Nucleus accumbens (tissue), 56 donors: ENCODE data around the gene SLC27A2.

Experiments used
- DNase-seq, 56 donors: peaks; one replicate each; lab custom pipeline; 2025; lab: John Stamatoyannopoulos, UW

SLC27A2 gene

DNA sequence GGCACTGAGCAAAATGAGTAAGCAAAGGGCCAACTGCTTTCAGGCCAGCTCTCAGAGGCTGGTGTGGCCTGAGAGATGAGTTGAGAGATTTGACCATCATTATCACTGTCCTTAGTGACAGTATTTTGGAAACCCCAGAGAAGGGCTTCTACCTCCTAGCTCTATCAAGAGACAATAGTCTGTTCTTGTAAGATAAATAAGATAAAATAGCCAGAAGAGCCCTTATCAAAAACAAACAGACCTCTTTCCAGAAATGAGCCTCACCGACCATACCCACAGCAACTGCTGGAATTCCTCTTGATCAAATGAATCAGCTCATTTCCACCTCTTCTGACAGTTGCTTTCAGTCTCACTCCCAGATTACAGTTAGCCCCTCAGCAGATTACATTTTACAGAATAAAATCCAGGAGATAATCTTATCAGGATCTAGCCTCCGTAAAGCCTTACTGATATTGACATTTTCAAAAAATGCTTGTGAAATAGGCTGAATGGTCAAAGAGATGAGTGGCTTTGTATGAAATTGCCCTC lies 79.0 kb downstream of the SLC27A2 start:
- DNase-seq = no peak

GRCh38 chr15:50261981-50262380 lies 80.0 kb downstream of the SLC27A2 start:
- no peak for DNase-seq

- DNase-seq = no peak
These were observed 80.5 kb downstream of the SLC27A2 start for GRCh38 chr15:50262533-50262932.

- DNase-seq = no peak
These were observed 83.6 kb downstream of the SLC27A2 start, which contains the start of gene HDC for GRCh38 chr15:50265620-50266019. Gene HDC (minus strand): TSS chr15:50265726. CDS start chr15:50265623, 103 bp downstream.

DNA sequence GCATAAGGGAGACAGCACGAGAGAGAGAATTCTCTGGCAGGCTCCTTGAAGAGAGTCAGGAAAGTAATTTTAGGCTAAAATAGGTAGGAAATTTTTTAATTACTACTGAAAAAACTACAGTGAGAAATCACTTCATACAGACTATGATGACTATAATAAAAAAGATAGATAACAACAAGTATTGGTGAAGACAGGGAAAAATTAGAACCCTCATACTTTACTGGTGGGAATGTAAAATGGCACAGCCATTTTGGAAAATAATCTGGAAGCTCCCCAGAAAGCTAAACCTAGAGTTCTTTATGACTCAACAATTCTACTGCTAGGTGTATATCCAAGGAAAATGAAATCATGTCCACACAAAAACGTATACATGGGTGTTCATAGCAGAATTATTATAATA lies 85.6 kb downstream of the SLC27A2 start:
- DNase-seq = no peak

DNA sequence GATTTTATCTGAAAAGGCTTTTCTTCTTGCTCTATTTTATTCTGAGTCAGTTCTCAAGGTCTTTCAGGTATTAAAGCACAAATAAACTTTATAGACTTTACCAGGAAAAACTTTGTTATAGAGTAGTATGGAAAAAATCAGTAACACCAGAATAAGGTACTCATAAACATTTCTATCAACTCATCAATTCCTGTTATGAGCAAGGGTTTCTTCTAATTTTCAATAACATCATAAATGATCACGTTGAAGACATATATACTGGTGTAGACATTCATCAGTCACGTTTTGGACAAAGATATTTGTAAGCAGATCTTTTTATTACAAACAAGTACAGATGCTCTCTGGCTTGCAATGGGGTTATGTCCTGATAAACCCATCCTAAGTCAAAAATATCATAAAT lies 93.1 kb downstream of the SLC27A2 start:
- no peak for DNase-seq

GRCh38 chr15:50275908-50276307 lies 93.9 kb downstream of the SLC27A2 start:
- DNase-seq = no peak

- DNase-seq = no peak
These were observed 95.4 kb downstream of the SLC27A2 start for GRCh38 chr15:50277370-50277769.

GRCh38 chr15:50278496-50278895 lies 96.5 kb downstream of the SLC27A2 start:
- DNase-seq = no peak

DNA sequence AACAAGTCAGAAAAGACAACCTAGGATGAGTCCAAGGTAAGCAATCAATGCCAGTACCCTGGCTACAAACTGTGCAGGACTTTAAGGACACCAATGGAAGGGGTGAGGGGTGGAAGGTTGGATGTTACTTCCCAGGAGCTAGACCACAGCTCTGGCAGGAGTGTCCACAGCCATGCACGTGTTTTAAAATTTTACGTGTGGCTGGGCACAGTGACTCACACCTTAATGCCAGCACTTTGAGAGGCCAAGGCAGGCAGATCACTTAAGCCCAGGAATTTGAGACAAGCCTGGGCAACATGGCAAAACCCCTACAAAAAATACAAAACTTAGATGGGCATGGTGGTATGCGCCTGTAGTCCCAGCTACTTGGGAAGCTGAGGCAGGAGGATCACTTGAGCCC lies 98.3 kb downstream of the SLC27A2 start:
- no peak for DNase-seq

GRCh38 chr15:50281427-50281826 lies 99.4 kb downstream of the SLC27A2 start:
- DNase-seq = no peak
